Smooth muscle cell of the brain vasculature (primary cell): Measurements from ENCODE around the gene SLC13A1.

Source experiments
- DNase-seq: peaks from one replicate; pipeline ENCODE4 v3.0.0-alpha.2; 2012; ENCODE audit warnings: low read depth, low spot score

The SLC13A1 gene

DNA sequence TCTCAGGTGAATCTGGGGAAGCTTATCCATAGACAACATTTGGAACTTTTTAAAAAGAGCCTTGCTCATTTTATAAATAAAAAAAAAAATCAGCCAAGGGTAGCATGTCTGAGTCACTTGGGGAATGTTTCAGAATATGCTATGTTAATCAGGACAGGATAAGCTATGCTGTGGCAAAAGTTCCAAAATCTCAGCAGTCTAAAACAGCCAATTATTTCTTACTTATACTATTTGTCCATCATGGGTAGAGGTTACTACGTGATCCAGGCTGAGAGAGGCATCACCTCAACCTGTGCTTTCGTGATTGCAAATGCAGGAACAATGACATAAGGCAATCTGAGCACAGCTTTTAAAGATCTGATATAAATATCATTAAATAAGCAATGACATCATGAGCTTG lies 6.5 kb downstream of the SLC13A1 start:
- no peak for DNase-seq

DNA sequence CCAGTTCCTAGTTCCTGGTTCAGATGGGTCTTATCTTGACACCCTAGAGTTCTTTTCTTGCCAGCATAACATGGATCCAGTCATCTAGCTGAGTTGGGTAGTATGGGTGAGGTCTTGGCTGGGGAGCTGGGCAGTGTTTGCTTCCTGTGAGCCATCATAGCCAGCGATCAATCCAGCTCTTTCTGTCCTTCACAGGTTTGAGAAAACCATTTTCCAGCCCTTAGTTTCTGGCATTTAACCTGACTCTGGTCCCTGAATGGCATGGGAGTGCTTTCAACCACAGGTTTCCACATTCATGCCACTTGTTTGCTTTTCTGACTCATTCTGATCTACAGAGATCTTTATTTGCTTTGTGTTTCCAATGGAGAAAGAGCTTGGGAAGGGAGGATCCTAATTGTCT lies 8.6 kb downstream of the SLC13A1 start:
- DNase-seq: no peak

DNA sequence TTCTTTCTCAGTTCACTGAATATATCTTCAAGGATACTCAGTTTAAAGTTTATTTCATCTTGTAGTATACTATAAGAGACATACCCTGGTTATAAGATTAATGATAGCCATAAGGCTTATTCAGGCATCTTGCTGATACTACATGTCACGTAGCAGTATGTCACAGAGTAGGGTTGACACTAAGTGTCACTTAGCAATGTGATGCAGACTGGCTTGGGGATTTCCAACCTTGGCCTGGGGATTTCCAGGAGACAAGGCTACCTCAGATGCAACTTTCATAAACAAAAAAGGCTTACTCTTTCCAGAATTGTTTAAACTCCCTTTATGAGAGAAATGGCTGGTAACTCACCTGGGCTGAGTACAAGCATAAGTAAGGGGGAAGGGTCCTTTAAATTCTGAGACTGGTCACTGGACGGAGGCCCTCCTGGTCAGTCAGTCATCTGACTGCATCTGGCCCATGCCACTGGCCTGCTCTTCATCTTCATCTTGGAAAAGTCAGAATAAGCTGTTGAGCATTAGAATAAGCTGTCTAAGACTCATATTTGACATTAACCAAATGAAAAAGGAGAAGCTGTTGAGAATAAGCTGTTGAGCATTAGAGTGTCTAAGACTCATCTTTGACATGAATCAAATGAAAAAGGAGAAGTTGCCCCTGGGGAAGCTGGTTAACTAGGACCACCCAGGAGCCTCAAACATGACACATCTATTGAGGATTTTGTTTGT lies 9.5 kb downstream of the SLC13A1 start:
- DNase-seq: no peak

DNA sequence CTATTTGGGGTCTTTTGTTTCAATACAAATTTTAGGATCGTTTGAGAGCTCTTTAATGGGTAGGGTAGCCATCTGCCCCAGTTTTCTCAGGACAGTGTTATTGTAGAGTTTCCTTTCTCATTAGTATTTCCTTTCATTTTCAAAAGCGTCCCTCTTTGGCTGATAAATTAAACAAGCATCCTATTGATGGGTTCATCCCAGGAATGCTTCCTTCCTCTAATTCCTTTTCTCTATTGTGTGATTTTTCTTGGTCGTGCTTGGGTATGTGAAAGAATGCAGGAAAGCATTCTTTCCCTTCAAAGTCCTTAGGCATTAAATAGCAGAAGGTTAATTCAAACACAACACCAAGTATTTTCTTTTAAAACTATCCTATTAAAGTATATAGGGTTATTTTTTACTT lies 14.0 kb downstream of the SLC13A1 start:
- DNase-seq: no peak

DNA sequence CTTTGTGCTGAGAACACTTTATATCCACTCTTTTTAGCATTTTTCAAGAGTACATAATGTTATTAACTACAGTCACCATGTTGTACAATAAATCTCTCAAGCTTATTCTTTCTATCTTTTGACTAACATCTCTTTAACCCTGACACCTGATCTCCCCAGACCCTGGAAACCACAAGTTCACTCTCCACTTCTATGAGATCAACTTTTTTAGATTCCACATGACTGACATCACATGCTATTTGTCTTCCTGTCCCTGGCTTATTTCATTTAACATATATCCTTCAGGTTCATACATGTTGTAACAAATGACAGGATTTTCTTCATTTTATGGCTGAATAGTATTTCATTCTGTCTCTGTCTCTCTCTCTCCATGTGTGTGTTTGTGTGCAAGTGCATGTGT lies 15.5 kb downstream of the SLC13A1 start:
- no peak for DNase-seq

DNA sequence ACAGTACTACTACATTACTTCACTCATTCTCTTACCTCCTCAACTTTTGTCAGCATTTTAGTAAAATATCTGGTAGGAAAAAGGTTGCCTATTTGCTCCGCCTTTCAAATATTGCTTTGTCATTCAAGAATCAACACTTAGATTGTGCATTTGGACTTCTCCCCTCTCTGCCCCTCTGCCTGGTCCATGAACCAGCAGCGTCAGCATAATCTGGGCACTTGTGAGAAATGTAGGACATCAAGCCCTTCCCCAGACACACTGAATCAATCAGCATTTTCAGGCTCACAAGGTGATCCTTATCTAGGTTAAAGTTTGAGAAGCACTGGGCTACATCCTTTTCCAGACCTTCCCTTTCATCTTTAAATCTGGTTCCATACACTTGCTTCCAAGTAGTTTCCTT lies 16.3 kb downstream of the SLC13A1 start:
- DNase-seq: no peak

DNA sequence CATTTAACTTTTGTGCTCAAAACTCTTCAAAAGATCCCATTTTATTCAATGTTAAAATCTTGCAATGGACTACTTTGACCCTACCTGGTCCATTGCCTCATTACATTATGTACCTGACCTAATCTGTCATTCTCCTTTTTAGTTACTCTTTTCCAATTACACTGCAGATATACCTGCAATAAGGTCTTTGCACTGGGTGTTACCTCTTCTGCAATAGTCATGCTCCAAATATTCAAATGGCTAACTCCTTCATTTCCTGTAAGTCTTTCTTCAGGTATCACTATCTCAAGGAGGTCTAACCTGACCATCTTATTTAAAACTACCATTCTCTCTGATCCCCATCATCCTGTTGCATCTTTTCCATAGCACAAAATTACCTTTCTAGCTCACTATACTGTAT lies 22.3 kb downstream of the SLC13A1 start:
- no peak for DNase-seq

DNA sequence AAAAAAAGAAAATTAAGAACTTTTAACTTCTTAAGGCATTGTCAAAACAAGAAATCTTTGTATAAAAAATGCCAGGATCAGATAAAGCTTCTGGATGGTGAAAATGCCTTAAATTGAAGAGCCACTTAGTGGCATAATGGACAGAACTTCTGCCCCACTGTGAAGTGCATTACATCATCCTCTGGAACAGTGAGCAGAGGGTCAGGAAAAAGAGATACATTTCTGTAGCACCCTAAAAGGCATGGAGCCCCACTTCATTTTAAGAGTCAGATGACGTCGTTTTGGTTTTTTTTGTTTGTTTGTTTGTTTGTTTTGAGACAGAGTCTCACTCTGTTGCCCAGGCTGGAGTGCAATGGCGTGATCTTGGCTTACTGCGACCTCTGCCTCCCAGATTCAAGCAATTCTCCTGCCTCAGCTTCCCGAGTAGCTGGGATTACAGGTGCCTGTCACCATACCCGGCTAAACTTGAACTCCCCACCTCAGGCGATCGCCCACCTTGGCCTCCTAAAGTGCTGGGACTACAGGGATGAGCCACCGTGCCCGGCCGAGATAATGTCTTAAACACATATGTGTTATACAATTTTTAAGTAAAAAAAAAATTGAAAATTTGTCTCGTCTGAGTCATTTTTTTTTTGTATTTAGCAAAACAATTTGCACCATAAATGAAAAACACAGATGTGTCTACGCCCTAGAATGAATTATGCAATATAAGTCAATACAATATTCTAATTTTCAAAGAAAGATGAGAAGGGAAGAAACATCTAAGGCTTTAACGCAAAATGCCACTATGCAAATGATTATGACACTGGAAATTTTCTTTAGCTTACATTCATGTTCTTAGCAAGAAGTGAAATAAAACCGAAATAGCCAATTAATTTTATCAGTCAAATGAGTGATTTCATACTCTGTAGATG lies 29.2 kb downstream of the SLC13A1 start:
- no peak for DNase-seq

DNA sequence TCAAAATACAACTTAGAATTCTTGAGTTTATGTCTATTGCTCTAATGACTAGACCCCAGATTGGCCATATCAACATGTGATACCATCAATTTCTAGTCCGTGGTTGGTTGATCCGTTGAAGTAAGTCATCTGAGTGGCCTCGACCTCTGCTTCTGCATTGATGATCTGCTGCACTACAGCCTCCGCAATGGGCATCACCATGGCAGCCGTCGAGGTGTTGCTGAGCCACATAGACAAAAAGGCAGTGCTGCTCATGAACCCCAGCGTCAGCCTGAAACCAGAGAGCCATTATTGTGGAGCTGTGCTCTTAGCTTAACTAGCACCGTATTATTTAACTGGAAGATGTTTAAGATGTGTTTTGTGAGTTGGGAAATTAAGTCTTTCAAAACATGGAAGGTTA lies 30.7 kb downstream of the SLC13A1 start:
- DNase-seq: no peak

DNA sequence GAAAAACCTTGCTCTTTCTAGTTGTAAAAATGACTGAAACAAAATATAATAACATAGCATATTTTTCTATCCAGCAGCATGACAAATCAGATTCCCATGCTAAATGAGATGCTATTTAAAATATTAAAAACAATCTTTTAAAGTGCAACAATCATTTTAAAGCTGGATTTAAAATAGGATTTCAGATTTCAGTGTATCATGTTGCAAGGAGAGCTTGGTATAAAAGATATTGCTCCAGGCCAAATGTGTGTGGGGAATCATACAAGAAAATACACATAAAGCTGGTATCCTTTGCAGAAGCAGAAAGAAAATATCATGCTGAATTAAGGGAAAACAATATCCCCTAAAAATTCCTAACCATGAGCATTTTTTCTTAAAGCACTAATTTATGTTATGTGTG lies 42.2 kb downstream of the SLC13A1 start:
- no peak for DNase-seq

DNA sequence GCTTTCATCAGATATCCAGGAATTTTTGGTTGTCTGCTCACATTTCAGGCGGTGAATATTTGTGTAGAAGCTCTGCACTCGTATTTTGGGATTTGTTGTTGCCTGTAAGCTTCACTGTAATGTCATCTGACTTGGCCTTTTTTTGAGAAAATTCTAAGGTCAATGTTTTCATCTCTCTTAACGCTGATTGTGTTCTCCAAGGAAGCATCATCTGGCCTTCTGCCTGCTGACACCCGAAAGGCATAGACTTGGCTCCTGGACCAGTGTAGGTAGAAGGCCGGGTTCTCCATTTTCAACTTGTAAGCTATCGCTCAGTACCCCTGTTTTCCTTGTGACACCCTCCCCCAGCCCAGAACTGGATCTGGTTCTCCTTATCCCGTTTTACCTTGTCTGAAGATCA lies 44.2 kb downstream of the SLC13A1 start:
- no peak for DNase-seq

DNA sequence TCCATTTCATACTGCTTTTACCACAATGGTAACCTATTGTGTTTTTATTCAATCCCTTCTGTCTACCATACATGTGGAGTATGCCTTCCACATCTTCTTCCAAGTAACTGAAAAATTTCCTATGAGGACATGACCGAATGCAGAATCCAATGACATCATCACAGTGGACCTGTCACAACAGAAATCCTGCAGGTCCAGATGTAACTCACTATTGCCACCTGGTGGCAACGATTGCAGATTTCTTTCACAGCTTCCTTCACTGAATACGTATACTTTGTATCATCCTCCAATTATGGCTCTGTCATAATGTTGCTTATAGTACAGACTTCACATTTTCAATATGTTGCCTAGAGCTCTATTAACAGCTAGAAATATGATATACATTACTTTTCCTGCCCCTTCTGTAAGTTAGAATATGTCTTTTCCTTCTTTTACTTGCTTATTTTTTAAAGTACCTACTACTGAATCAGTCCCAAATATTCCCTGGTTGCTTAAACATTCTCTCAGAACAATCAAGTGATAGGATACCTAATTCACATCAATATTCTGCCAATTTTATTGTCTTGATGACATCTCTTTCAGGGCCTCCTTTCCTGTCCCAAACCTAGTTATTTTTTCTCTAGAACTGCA lies 45.4 kb downstream of the SLC13A1 start:
- DNase-seq: peak; percentile 49

DNA sequence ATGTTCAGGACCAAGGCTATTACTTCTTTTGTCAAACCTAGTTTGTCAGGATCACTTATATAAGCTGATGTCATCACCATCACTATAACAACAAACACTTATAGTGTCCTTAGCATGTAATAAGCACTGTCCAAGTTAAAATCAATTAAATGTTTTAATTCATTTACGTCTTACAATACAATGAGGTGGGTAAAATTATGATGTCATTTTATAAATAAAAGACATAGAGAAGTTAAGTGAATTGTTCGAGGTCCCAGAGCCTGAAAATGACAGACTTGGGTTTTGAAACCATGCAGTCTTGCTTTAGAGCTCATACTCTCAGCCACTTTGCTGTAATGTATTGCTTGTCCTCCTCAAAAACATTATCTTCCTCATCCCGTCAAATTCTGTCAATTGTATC lies 48.3 kb downstream of the SLC13A1 start:
- no peak for DNase-seq

DNA sequence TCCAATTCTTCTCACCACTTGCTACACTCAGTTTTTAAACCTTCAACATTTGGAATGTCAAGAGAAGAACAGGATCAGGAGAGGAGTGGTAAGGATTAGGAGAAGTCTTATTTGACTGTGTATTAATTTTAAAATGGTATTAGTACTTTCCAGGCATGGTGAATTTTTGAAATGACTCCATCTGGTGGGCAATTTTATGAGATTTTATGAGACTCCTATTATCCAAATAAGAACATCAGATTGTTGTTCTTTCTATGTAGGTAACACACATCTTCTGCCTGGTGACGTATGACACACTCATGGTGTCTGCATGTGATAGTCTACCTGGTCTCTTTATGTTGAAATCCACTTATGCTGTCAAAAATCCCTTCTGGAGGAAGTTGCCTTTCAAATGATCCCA lies 51.0 kb downstream of the SLC13A1 start:
- no peak for DNase-seq

DNA sequence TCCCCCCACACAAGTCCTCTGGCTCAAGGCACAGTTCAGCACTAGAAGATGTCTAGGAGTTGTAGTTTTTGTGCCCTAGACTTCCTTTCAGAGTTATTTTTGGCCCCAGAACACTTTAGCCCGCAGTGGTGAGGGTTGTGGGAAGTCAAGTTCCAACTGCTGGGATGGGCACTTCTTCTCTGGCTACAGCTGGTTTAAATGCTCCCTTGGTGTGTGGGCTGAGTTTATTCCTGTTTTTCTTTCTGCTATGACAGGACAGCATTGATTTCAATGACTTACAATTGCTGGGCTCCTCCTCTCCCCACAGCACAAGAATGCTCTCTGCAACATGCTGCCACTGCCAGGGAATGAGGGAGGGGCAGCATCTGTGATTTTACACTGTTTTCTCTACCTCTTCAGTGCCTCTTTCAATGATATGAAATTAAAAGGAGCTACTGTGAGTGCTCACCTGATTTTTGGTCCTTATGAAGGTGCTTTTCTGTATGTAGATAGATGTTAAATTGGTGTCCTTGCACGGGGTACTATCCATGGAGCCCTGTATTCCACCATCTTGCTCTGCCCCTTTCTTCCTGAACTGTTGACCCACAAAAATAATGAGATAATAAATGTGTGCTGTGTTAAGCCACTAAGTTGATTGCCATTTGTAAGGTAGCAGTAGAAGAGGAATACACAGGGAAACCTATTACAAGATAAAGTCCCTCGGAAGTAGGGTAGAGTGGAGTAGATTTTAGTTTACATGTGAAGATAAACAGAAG lies 56.3 kb downstream of the SLC13A1 start:
- DNase-seq: no peak

DNA sequence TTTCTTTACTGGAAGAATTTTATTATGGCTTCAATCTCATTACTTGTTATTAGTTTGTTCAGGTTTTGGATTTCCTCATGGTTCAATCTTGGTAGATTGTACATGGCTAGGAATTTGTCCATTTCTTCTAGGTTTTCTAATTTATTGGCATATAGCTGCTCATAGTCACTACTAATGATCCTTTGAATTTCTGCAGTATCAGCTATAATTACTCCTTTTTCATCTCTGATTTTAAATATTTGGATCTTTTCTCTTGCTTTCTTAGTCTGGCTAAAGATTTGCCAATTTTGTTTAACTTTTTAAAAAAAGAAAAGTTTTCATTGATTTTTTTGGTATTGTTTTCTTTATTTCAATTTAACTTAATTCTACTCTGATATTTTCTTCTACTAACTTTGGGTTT lies 59.2 kb downstream of the SLC13A1 start:
- no peak for DNase-seq

DNA sequence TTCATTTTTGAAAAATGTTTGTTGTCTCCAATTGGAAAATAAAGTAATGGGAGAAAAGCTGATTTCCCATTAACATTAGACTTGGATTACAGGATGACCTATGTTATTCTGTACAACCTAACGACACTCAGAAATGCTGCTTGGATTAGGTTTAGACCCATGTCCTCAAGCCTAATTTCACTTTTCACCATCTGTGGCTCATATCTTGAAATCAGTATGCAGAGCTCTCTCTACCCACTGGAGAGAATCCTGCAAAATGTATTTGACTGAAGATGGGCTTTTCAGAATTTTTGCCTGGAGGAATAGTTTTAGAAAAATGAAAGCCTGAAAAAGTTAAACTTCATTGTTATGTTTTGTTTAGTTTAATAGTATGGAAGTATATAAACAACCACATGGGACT lies 63.8 kb downstream of the SLC13A1 start:
- DNase-seq: no peak

DNA sequence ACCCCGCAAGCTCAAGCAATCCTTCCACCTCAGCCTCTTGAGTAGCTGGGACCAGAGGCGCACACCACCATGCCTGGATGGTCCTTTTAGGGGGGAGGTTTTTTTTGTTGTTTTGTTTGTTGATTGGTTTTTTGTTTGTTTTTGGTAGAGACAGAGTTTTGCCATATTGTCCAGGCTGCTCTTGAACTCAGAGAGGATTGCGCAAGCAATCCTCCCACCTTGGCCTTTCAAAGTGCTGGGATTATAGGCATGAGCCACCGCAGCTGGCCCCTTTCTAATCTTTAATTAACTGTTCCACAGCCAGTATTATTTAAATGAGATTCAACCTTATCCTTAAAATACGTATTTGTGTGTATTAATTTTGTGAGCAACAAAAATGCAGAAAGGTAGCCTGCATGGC lies 65.8 kb downstream of the SLC13A1 start:
- no peak for DNase-seq

DNA sequence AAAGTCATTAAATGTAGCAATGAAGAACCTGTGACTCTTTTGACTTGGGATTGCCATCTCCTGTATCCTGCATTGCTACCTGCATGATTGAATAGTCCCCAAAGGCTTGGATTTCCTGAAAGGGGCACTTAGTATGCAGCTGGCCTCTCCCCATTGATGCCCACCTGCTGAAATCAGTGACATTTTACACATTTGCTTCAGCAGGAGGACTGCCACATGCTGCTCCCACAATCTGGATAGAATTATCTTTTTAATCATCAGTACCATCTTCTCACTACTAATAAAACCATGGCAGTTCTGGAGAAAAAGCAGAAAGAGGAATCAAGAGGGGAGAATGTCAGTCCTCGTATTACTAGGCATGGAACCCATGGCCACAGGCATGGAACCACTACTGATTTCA lies 67.8 kb downstream of the SLC13A1 start:
- DNase-seq: no peak

DNA sequence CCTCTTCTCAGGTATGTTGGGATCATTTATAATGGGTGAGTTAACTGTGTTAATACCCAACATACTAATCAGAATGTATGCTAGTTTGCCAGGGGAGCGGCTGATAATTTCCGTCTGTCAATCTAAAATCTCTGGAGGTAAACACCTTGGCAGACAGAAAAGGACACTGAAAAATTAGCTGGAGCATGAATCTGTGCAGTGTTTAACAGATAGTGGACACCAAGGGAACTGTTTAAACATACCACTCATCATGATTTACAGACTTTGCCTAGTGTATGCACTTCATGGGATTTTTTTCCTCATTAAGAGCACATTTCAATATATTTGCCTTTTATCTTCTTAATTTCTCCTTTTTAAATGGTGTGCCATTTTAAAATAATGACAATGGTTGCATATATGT lies 68.2 kb downstream of the SLC13A1 start:
- no peak for DNase-seq

DNA sequence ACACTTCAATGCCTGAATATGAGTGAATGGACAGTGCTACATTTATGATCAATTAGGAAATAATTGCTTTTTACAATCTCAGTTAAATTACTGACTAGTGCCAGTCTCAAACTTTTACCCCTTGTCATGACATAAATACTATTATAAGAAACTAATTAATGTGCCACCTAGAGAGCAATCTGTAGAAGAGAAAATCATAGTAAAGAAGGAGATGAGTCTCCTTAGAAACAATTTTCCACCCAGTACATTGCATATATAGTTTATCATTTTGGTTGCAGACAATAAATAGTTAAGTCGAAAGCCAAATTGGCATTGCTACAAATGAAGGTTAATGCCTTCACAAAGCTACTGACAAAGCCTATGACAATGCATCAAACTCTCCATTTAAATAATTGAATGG lies 68.6 kb downstream of the SLC13A1 start:
- DNase-seq: no peak

DNA sequence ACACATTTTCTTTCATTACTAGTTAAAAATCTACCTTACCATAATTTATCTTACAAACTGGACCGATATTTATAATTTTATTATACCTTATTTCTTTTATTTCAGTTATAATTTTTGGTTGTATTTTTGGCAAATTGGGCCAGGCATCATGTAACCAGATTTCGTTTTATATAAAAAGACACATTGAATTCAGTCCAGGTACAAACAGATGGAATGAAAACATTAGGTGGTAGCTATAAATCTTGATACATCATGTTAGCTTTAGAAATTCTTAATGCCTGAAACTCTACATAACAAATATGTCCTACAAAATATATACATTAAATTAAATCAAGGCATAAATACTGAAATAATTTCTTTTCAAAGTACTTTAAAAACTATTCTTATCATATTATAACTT lies 73.1 kb downstream of the SLC13A1 start:
- DNase-seq: no peak
